HG03060 (cell line): Measurements from ENCODE around the gene NOTCH3.

Source experiments
- ATAC-seq: cut with Tn5 transposase; IDR thresholded peaks from one replicate; pipeline ENCODE4 v1.9.1; 2021; ENCODE audit warnings: low read depth, moderate number of reproducible peaks; ENCODE audit not compliant: unreplicated experiment

Gene NOTCH3

GRCh38 chr19:15237759-15238638, 37.2 kb upstream of the NOTCH3 start:
- ATAC-seq, result no peak

- ATAC-seq, result no peak
Observed at GRCh38 chr19:15236886-15237285, 36.1 kb upstream of the NOTCH3 start.

- ATAC-seq, result no peak
Observed at GRCh38 chr19:15235781-15236180, 35.0 kb upstream of the NOTCH3 start.

GRCh38 chr19:15234431-15235130, 33.8 kb upstream of the NOTCH3 start:
- ATAC-seq, result no peak

GRCh38 chr19:15231271-15231670, 30.5 kb upstream of the NOTCH3 start:
- no peak for ATAC-seq

- ATAC-seq, result no peak
Observed at GRCh38 chr19:15227261-15227660, 26.5 kb upstream of the NOTCH3 start.

- no peak for ATAC-seq
Observed at GRCh38 chr19:15225760-15226159, 25.0 kb upstream of the NOTCH3 start.

- ATAC-seq, result no peak
Observed at GRCh38 chr19:15223649-15224361, 23.0 kb upstream of the NOTCH3 start.

GRCh38 chr19:15222738-15223648, 22.2 kb upstream of the NOTCH3 start:
- no peak for ATAC-seq

- no peak for ATAC-seq
Observed at GRCh38 chr19:15220833-15221232, 20.0 kb upstream of the NOTCH3 start.

- ATAC-seq, result no peak
Observed at GRCh38 chr19:15218501-15218900, 17.7 kb upstream of the NOTCH3 start.

- ATAC-seq, result no peak
Observed at GRCh38 chr19:15216363-15216762, 15.6 kb upstream of the NOTCH3 start.

GRCh38 chr19:15213715-15214381, 13.1 kb upstream of the NOTCH3 start:
- ATAC-seq, result no peak

GRCh38 chr19:15212711-15213110, 11.9 kb upstream of the NOTCH3 start:
- ATAC-seq, result no peak

- no peak for ATAC-seq
Observed at GRCh38 chr19:15210323-15210781, 9.6 kb upstream of the NOTCH3 start.

- no peak for ATAC-seq
Observed at GRCh38 chr19:15201374-15202023, 704 bp upstream of the NOTCH3 start.

GRCh38 chr19:15199661-15200552, 888 bp downstream of the NOTCH3 start:
- no peak for ATAC-seq
